EL (cell line): ENCODE data around the gene AMBRA1.

Experiments
- DNase-seq: peaks from one replicate; pipeline ENCODE4 v3.0.0-alpha.2; 2016

The AMBRA1 gene

DNA sequence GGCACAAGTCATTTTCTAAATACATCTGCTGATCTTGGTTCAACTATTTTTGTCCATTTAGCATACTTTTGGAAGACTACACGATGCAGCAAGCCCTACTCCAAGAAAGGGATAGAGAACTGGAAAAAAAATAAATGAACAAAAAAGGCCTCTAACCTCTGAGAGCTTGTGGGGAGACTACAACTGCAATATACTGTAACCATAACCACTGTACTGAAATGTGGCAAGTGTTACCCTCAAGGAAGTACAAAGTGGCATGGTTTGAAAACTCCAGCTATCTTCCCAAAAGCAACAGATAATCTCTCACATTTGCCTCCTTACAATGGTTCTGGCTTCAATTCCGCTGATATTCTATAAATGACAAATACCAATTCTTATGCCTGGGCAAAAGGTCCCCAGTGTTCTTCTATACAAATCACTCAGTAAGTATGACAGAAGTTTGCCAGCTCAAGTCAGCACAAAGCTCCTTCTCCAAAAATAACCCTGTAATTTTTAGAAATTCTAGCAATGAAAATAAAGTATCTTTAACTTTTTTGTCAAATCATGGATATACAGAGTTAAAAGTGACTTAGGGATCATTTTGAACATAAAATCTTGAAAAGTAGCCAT lies 22.9 kb downstream of the AMBRA1 start:
- DNase-seq, result no peak

DNA sequence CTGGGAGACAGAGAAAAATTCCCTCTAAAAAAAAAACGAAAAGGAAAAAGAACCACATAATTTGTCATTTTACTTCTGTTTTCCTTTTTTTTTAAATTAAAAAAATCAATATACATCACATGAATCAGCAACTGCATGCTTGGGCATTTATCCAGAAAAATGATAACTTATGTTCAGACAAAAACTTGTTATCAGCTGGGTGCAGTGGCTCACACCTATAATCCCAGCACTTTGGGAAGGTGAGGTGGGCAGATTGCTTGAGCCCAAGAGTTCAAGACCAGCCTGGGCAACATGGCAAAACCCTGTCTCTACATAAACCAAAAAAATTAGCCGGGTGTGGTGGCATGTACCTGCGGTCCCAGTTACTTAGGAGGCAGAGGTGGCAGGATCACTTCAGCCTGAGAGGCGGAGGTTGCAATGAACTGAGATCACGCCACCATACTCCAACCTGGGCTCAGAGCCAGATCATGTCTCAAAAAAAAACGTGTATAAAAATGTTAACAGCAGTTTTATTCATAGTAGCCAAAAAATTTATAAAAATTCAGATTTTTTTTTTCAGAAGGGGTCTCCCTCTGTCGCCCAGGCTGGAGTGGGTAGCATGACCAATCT lies 28.5 kb downstream of the AMBRA1 start:
- DNase-seq, result no peak

DNA sequence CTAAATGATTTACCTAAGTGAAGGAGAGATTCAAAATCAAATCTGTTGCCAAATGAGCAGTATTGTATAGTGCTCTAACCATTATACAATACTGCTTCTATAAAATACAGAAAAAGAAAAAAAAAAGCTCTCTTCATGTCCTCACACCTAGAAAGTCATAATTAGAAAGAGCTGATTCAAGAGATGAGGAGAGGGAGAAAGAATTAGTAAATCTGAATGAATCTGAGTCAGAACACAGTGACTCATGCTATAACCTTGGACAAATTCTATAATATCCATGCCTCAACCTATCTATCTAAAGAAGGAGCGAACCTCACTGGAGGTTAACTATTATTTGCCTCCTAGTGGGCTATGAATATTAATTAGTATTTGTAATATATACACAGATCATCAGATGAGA lies 29.4 kb downstream of the AMBRA1 start:
- peak; percentile 66 for DNase-seq

DNA sequence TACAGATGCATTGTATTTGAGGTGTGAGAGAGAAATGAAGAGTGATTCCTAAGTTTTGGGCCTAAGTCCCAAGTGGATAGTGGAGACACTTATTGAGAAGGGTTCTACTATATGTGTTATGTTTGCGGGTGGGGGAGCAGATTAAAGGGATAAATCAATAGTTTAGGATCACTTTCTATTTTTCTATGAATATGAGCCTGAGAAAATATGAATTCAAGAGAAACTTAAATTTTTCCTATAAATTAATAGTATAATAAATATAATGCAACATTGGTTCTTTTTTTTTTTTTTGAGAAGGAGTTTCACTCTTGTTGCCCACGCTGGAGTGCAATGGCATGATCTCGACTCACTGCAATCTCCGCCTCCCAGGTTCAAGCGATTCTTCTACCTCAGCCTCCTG lies 31.3 kb downstream of the AMBRA1 start:
- DNase-seq, result no peak

DNA sequence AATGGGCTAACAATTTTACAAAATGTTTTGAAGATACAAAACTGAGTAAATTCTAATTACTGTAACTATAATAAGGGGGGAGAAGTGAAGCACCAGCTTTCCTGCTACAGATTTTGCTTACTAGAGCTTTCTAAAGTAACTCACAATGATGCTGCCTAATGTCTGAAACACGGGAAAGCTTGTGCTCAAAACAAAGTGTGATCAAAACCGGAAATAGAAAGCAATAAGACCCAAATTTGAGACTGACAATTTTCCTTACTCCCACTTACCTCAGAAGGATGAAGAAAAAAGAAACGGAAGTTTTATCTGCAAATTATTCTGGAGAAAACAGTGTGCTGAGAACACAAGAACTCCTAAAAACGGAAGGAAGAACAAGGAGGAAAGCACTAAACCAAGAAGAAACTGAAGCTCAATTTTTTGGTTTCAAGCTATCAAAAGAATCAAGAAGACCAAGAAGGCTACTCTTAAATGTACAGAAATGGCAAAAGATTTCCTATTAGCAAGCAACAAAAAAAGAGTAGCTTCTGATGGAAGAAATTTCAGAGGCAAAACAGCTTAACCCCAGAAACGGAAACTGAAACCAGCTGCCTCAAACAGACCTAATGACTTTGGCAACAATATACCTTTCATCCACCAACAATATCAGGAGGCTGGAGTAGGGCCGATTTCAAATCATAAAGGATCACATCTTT lies 33.4 kb downstream of the AMBRA1 start:
- peak; percentile 45 for DNase-seq

DNA sequence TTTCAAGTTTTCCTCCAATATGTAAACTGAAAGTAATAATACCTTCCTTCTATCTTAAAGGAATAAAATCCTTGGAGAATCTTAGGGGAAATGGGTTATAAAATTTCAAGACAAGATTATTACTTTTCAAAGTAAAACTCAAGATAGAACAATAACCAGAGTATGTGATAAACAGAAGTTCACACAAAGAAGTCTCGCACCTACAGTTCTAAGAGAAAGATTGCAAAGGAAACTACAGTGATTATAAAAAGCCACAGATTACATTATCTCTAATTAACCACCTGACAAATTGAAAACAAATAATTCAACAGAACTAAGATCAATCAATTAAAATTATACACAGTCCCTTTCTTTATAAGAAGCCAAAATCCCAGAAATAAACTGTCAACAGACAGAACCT lies 34.0 kb downstream of the AMBRA1 start:
- DNase-seq, result no peak

DNA sequence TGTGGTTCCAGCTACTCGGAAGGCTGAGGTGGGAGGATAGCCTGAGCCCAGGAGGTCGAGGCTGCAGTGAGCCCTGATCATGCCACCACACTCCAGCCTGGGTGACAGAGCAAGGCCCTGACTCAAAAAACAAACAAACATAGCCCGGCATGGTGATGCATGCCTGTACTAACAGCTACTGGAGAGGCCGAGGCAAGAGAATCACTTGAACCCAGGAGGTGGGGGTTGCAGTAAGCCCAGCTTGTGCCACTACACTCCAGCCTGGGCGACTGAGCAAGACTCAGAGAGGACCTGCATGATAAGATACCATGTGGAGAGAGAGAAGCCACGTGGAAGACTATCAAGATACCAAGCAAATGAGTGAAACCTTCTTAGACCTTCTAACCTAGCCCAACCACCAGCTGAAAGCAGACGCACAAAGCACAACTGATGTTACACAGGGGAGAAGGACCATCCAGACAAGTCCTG lies 36.1 kb downstream of the AMBRA1 start:
- DNase-seq, result peak; percentile 78

DNA sequence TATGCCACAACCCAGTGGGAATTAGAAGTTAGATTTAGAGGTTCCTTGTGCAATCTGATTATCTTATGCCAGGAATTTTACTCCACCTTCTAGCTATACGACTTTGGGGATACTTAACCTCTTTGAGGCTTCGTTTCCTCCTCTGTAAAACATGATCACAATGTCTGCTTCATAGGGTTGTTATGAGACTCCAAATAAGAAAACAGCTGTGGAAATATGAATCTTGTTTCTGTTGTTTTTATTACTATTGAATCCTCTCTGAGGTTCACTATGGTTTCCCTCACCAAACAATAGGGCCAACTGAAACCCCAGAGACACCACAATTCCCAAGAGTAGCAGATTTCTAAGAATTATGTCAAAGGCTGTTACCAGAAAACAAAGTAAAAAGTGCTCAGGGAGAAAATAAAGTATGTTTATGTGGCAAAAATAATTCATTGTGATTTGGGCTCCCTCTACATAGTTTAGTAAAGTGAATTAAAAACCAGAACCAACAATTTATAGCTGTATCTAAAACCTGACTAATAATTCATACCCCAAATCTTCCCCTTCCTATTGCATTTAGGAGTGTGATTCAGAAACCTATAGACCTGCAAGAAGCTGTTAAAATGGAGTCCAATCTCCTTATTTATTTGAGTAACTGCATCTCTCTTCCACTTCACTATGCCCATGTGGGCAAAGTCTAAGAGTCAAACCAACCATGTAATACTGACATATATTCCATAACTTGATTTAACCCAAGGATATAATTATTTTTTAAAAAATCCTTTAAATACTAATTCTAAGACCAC lies 38.4 kb downstream of the AMBRA1 start:
- DNase-seq, result peak; percentile 21

DNA sequence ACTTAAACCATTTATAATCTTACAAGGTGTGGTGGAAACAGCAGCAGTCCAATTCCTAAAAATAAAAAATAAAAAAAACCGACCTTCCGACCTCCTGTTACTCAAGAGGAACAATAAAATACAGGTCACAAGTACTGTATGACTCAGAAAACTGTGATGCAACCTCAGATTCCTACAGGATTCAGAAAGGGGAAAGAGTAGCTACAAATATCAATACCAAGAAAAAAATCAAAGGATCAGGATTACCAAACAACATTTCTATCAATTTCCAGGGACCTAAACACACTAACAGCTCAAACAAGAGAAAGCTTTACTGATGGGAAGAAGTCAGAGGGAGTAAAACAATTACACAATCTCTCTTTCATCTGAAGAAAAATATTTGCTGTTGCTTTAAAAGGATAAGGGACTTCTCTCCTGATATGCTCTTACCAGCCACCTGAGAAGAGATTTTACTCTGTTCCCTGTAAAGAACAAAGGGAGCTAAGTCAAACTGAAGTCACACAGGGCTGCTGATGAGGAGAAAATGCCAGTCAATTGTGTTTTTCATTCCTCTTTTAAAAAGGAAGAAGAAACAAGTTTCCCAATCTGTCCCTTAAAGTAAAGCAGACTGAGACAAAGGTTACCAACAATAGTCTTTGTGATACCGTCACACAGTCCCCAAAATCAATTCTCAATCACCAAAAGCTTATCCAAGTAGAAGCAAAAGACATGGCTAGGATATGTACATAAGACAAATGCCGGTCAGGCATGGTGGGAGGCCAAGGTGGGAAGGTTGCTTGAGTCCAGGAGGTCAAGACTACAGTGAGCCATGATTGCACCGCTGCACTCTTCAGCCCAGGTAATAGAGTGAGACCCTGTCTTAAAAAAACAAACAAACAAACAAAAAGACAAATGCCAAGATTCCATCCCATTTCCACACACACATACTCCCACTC lies 39.3 kb downstream of the AMBRA1 start:
- DNase-seq, result peak; percentile 83

DNA sequence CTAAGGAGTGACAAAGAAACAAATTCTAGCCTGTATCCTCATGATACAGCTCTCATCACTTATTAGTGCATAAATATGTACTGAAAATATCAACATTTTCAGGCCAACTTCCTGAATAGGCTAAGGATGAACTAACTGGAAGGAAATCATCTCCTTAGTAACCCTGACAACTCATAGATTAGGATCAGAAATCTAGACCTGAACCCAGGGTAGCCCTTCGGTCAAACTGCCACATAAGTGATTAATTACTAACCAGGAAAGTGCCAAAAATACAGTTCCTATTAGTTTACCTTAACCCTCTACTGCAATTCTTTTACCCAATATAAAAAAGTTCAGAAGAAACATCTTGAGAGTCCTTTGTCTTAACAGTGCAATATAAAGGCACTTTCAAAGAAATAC lies 40.0 kb downstream of the AMBRA1 start:
- DNase-seq, result no peak

DNA sequence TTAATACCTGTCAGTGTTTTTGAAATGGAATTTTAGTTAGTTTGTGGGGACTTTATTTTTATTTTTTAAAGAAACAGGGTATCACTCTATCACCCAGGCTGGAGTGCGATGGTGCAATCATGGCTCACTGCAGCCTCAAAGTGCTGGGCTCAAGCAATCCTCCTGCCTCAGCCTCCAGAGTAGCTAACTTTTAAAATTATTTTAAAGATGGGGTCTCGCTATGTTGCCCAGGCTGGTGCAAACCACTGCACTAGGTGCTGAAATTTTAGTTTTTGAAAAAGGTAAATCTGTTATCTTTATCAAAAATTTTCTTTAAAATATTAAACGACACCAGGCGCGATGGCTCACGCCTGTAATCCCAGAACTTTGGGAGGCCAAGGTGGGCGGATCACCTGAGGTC lies 42.6 kb downstream of the AMBRA1 start:
- no peak for DNase-seq

DNA sequence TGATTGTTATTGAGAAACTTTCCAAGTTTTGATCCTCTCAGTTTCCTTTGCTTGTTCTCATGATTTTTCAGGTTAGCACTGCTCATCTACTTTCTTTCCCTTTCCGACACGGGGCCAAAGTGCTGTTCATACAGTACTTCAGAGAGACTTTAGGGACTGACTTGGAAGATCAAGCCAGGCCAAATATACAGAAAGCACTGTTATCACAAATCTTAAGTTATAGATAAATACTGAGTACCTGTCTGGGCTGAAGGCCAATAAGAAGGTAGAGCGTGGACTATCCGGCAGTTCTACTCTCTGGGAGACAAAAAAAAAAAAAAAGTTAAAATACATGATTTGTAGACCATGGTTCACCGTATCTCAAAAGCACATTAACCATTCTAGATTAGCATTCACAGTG lies 46.2 kb downstream of the AMBRA1 start:
- no peak for DNase-seq

DNA sequence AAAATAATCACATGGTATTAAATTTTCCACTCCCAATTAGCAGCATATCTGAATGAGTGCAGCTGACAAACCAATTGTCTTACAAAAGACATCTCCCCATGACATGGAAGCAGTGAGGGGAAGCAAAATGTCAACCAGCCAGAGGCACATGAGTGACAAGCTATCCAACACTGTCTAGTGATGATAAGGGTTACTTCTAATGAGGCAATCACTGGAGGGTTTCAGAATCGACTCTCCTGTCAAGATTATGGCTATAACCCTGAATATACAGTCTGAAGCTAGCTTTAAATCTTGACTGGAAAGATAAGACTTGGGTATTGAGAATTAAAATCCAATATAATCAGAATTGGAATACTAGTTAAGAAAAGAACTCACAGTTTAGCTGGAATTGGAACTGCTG lies 50.3 kb downstream of the AMBRA1 start:
- no peak for DNase-seq

DNA sequence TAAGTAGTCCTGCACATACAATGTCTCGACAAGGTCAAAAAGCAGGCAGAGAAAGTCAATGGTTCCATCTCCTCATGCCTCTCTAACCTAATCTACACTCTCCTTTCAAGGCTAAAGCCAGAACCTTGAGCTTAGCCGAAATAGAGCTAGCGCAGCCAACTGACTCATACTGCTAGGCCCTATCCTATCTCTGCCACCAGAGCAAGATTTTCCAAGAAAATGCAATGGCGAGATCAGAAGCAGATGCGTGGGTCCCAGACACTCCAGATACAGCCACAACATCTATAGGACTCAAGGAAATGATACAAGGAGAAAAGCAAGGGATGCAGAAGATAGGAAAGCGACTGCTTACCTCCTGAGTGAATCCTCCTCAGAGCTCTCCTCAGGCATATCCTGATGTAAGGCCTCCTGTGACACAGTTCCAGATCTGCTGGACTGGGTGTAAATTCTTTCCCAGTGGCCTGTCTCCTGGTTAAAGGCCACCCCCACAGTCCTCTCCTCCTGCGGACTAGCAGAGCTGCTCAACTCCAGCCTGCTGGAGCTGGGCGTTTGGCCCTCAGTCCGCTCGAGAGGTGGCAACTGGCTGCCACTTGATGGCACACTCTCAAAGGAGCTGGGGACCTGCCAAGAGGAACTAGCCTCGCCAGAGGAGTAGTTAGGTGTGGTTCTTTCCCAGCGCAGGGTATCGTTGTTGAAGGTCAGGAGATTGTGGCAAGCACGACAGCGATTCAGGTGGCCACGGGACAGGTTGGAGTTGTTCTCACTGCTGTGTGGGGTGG lies 52.0 kb downstream of the AMBRA1 start:
- DNase-seq, result no peak

DNA sequence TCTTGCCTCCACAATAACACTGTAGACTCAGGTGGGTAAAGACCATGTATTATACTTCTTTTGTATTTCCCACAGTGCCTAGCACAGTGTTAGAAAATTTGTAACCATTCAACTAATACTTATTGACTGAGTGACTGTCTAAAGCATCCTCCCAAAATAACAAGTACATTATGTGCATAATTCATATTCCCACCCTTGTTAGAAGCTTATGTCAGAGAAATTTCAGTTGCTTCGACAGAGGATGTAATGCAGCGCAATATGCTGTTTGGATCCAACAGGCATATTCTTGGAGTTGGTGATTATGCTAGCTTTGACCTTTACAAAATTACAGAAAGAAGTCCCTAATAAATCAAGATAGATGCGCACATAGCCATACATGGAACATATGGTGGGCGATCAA lies 53.0 kb downstream of the AMBRA1 start:
- no peak for DNase-seq

DNA sequence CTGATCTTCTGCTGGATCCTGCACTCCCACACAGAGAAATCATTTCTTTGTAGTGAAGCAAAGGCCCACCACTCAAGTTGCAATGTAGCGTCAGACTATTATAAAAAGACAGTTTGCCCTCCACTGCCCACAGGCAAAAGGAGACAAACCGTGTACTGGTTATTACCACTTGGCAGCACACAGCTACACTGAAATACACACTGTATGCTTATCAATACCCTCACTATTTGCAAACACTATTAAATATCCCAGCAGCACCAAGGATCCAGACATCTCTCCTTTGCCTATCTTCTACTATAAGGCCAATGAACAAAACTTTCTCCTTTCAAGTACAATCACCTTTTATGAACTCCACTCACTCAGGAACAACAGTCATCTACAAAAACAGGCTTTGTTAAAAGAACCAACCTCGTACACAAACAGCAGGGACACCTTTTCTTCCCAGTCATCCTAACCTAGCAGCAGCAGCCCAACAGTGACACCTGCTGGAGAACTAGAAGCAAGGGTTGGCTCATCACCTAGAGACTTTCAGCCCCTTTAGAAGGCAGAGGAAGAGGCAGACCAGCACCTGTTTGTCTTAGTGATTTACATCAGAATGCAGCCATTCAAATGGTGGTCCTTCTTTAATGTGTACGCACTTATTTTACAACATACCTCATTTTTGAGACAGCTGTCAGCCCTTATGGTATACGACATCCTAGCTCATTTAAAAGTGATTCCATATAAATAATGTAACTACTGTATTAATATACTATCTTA lies 56.1 kb downstream of the AMBRA1 start:
- DNase-seq, result peak; percentile 75

DNA sequence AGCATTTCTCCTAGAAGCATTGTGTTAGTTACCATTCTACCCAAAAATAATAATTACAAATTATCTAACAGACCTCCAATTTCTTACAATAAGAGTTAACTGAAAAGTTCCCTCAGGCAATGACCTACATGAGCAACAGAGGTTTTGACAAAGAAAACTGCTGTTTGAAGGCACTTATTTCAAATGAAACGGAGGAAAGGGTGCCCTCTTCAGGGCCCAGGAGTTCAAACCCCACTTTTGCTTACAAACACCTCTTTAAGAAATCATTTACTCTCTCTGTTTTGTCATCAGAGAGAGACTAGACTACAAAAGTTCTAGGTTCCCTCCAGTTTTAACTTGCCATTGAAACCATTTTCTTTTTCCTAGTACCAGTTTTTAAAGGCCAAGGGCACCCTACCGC lies 56.7 kb downstream of the AMBRA1 start:
- no peak for DNase-seq

DNA sequence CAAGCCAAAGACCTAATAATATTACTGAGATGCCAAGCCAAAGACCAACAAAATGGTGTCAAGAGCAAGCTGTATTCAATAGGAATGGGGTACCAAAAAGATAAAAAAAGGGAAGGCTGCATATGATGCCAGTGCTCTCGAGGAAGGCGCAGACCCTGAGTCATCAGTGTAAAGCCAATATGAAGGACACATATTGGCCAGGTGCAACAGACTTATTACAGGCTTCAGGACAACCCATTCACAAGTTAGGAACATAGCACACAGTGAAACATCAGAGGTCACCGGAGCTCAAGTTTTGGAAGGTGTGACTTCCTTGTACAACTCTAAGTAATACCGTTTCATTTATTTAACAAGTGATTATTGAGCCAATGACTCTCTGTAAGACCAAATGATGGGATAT lies 58.1 kb downstream of the AMBRA1 start:
- no peak for DNase-seq

DNA sequence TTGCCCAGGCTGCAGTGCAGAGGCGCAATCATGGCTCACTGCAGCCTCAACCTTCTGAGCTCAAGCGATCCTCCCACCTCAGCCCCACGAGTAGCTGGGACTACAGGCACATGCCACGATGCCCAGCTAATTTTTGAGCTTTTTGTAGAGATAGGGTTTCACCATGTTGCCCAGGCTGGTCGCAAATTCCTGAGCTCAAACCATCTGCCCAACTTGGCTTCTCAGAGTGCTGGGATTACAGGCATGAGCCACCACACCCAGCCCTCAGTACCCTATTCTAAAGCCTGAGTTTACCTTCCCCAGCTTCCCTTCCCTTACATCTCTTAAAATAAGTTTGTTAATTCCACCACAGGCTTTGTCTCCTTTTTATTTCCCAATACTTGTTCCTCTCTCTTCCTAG lies 59.1 kb downstream of the AMBRA1 start:
- DNase-seq, result no peak

DNA sequence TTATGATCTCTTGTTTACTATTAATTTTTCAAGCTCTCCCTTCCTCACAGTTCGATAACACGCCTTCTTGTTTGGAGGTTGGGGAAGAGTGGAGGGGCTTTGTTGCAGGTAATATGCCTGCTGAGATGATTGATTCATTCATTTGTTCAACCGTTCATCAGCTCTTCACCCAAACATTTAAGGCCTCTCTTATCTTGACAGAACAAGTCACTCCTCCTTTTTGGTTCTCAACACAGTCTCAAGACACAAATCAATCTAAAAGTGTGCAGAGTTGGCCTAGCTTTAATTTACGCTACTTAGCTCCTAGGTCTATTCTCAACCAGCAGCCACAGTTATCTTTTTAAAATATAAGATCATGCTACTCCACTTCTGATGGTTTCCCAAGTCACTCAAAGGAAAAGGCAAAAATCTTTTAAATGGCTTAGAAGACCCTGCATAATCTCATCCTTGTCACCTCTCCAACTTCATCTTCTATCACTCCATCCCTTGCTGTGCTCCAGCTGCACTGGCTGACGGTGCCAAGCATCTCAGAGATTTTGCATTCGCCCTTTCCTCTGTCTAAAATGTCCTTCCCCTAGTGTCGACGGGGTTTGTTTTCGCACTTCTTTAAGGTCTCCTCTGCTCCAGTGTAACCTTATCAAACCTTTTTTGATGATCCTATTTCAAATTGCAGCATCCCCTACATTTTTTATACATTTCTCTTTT lies 60.3 kb downstream of the AMBRA1 start:
- DNase-seq, result no peak
